HG03457 (cell line): Measurements from ENCODE around the gene ARFGEF2.
A peak's percentile ranks its signal among the peaks of the same experiment; 100 is the strongest.
"Not testable (repeated sequence)": the region's sequence is repeated elsewhere in the genome, so short reads cannot be mapped to it uniquely, and the experiment has no call there.

Experiments
- ATAC-seq: cut with Tn5 transposase; IDR thresholded peaks from one replicate; pipeline ENCODE4 v1.9.1; 2021; ENCODE audit warnings: moderate number of reproducible peaks; ENCODE audit not compliant: unreplicated experiment

Gene ARFGEF2

DNA sequence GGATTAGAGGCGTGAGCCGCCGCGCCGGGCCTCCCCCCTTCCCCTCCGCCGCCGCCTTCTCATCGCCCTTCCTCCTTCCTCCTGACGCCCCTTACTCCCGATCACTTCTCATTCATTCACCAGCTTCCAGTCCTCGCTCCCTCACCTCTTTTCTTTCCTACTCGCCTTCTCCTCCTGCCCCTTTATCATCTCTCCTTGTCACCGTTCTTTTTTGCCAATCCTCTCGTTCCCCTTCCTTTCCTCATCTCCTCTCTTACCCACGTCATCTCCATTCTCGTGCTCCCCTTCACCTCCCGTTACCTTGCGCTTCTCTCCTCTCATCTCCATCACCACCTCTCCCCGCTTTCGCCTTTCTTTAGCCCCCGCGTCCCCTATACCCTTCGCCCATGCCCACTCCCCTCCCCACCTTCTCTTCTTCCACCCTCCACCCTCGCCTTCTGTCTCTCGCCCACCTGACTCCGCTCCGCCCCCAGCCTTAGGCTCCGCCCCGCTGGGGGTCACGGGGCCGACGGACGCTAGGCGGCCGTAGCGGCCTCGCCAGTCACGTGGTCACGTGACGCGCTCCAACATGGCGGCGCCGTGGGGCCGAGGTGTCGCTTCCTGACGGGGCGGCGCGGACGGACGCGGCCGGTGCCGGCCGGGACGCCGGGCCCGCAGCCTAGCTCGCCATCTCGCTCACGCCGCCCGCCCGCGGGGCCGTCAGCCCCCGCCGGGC, at the start of gene ARFGEF2:
ARFGEF2 (plus strand) TSS at position 544 of the 715 bp plus-strand sequence. CDS start 179 bp downstream, outside the sequence.
- ATAC-seq, result peak; percentile 58

GRCh38 chr20:48875233-48875913, 46.1 kb upstream of the ARFGEF2 start:
- ATAC-seq, result no peak

GRCh38 chr20:48875914-48876240, 45.6 kb upstream of the ARFGEF2 start:
- ATAC-seq, result no peak

- ATAC-seq, result no peak
Measured at GRCh38 chr20:48877304-48877703, 44.2 kb upstream of the ARFGEF2 start.

DNA sequence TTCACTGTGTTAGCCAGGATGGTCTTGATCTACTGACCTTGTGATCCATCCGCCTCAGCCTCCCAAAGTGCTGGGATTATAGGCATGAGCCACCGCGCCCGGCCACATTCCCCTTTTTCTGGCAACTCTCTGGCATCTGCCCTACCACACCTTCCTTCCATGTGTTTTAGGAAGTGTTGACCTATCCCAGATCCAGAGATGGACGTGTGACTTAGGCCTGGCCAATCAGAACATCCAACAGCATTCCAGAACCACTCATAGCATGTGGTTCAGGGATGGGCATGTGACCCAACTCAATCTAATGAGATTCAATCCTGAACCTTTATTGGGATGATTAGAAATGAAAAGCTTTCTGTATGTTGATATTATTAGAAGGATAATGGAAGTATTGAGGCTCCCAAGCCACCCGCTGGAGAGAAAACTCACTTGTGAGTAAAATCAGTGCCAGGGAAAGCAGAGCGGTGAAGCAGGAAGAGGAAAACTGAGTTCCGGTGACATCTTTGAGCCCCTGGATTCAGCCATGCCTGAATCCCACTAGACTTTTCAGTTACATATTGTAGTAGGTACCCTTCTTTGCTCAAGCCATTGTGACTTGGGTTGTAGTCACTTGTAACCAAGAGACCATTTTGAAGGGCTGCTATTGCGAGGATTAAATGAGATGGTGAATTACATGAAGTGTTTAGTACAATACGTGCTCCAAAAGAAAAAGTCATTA, 42.8 kb upstream of the ARFGEF2 start:
- ATAC-seq, result no peak

DNA sequence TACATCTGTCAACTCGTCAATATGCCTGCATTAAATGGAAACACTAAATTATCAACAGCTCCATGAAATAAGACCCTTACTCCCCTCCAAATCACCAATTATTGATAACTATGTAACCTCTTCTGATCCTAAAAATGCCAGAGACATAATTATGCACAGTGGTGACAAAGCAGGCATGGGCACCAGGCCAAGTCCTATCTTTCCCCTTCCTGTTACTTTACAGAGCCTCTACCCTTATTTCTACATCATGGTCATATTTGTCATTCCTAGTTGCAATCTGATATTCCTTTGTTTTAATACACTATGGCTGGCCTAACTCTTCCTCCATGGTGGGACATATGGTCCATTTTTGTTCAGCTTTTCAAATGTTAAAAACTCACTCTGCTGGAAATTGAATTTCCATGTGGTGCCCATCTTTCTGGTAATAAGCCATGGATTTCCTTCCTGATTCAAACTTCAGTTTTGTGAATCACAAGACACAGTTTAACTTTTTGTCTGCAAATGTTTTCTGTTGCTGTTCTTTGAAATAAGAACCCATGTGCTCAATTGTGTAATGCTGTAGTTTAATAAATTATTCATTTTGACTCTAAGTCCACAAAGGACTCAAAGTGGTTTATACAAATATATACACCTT, 41.8 kb upstream of the ARFGEF2 start:
- no peak for ATAC-seq

- ATAC-seq, result no peak
Measured at GRCh38 chr20:48880331-48880730, 41.2 kb upstream of the ARFGEF2 start.

- no peak for ATAC-seq
Measured at GRCh38 chr20:48880981-48881657, 40.4 kb upstream of the ARFGEF2 start.

DNA sequence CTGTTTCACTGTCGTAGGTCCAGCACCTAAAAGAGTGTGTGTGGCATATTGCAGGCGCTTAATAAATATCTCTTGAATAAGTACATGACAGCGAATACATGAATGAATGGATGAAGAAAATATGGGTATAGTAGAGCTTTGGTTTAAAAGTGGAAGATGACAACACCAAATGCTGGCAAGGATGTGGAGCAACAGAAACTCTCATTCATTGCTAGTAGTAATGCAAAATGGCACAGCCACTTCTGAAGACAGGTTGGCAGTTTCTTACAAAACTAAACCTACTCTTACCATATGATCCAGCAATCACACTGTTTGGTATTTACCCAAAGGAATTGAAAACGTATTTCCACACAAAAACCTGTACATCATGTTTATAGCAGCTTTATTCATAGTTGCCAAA, 36.3 kb upstream of the ARFGEF2 start:
- ATAC-seq, result no peak

GRCh38 chr20:48886194-48886593, 35.3 kb upstream of the ARFGEF2 start:
- no peak for ATAC-seq

GRCh38 chr20:48886811-48887210, 34.7 kb upstream of the ARFGEF2 start:
- ATAC-seq, result no peak

DNA sequence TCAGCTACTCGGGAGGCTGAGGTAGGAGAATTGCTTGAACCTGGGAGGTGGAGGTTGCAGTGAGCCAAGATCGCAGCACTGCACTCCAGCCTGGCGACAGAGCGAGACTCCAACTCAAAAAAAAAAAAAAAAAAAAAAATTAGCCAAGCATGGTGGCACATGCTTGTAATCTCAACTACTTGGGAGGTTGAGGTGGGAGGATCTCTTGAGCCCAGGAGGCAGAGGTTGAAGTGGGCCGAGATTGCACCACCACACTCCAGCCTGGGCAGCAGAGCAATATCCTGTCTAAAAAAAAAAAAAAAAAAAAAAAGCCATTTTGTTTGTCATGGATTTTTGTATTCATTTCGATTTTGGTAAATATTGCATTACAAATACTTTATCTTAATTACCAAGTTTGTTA, 33.0 kb upstream of the ARFGEF2 start:
- not testable (repeated sequence) for ATAC-seq

DNA sequence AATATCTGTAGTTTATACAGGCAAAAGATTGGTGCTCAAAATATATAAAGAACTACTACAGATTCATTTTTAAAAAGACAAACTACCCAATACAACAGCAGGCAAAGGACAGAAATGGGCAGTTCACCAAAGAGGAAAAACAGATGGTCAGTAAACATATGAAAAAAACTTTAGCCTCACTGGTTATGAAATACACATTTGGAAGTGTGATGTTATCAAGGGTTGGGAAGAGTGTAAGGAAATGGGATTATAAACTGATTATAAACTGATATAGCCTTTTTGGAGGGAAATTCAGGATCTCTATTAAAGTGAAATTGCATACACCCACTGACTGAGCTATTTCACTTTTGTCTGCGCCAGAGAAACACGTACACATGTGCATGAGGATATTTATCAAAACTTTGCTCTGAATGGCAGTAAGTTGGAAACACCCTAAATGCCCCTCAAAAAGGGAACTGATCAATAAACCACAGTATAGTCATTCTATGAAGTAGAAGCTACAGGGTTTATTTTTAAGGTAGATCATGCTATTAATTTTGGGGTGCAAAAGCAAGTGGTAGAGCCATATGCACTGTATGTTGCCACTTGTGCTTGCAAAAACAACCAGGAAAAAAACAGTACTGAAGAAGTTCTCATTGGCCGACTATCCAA, 32.2 kb upstream of the ARFGEF2 start:
- no peak for ATAC-seq

- ATAC-seq, result no peak
Measured at GRCh38 chr20:48891235-48892048, 30.1 kb upstream of the ARFGEF2 start.

DNA sequence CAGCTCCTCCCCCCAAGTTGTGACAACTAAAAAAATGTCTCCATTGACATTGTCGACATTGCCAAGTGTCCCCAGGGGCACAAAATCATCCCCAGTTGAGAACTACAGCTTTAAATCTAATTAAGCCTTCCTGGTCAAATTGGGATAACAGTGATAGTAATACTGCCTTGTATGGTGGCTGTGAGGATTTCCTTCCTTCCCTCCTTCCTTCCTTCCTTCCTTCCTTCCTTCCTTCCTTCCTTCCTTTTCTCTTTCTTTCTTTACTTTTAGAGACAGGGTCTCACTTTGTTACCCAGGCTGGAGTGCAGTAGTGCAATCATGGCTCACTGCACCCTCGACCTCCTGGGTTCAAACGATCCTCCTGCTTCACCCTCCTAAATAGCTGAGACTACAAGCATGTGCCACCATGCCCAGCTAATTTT, 29.5 kb upstream of the ARFGEF2 start:
- ATAC-seq, result no peak

- ATAC-seq, result no peak
Measured at GRCh38 chr20:48892891-48893290, 28.6 kb upstream of the ARFGEF2 start.

- no peak for ATAC-seq
Measured at GRCh38 chr20:48893374-48893773, 28.1 kb upstream of the ARFGEF2 start.

DNA sequence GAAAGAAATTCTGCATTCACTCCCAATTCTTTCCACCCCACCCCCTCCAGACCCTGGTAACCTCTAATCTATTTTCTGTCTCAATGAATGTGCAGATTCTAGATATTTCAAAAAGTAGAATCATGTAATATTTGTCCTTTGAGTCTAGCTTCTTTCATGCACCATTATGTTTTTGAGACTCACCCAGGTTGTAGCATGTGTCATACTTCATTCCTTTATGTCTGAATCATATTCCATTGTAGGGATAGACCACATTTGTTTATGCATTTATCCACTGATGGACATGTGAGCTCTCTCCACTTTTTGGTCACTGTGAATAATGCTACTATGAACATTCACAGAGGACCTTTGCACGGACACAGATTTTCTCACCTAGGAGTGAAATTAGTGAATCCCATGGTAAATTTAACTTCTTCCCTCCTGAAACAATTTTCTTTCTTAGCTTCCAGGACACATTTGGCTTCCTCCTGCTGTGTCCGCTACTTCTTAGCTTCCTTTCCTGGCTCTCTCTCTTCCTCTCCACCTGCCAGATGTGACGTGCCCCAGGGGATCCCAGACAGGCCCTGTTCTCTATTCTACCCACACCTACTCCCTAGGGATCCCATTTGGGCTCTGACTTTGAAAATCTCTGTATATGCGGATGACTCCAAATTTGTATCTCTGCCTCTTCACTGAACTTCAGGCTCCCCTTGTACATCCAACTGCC, 24.1 kb upstream of the ARFGEF2 start:
- no peak for ATAC-seq

DNA sequence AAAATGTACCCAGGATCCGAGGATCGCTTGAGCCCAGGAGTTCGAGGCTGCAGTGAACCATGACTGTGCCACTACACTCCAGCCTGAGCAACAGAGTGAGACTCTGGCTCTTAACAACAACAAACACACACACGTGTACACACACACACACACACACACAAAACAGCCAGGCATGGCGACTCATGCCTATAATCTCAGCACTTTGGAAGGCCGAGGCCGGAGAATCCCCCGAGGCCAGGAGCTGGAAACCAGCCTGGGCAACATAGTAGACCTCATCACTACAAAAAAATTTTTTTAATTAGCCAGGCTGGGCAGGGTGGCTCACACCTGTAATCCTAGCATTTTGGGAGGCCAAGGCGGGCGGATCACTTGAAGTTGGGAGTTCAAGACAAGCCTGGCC, 23.3 kb upstream of the ARFGEF2 start:
- no peak for ATAC-seq
